Heart left ventricle (tissue), 13 donors: Measurements from ENCODE around the gene GMPPA.

Experiments
- CTCF ChIP-seq, 12 donors: fragments of 200-600 bp; sonication (generic) in 4 of 12; IDR thresholded peaks; one replicate each; pipeline versions ENCODE4 v1.5.0 to v1.8.0; 2018 to 2022; ENCODE audit warnings: antibody characterized with exemption in 12 of 12, mild to moderate bottlenecking in 5 of 12
- POLR2A ChIP-seq, 2 donors: fragments of 450-650 bp; IDR thresholded peaks; one replicate each; pipeline ENCODE4 v1.6.1; 2017; ENCODE audit warnings: antibody characterized with exemption in 2 of 2, mild to moderate bottlenecking in 2 of 2, moderate library complexity in 2 of 2
- donor health status: ischemic (EF 13 %, LVEDD 7.1; RV severe dilation, severe dysfunction).
- donor health status: DM: no; HTN: yes; CAD: no.
- donor health status: DM: no; HTN: no; CAD: no.
- donor health status: ischemic (EF 25% LVEDD 6.9; RV normal size, moderate dysfunction).
- donor health status: ischemic (EF 25% LVEDD 5.7; RV mildly dilated, moderate dysfunction).
- donor health status: ischemic (EF 35%, LVEDD 5.7; RV mildly dilated, moderate dysfunction).
- donor health status: nonischemic (EF 11% LVEDD 7.7; RV severe dilation, severe dysfunction).
- donor health status: DM: yes; HTN: yes; CAD: no.
- donor health status: PGD.
- donor health status: ischemic (EF 29% LVEDD 5.4; RV normal size, mild dysfunction).
- donor health status: nonischemic (EF 23%, LVEDD 6.1; RV moderate dilation, normal function).

- TF ChIP-seq POLR2A (IDR thresholded peaks at IDR 0.05): no peak
- TF ChIP-seq CTCF (IDR thresholded peaks at IDR 0.05): no peak
These were observed 40.5 kb downstream of the GMPPA start for GRCh38 chr2:219538956-219539788.
